GM18868 (cell line): Measurements from ENCODE around the gene PTK7.
"Not testable (repeated sequence)": the region's sequence is repeated elsewhere in the genome, so short reads cannot be mapped to it uniquely, and the experiment has no call there.

Experiments
- ATAC-seq: cut with Tn5 transposase; IDR thresholded peaks from one replicate; pipeline ENCODE4 v1.9.1; 2021; ENCODE audit warnings: mild to moderate bottlenecking, moderate library complexity; ENCODE audit not compliant: unreplicated experiment

The PTK7 gene

GRCh38 chr6:43113431-43114260 lies 37.5 kb downstream of the PTK7 start:
- ATAC-seq, result no peak

GRCh38 chr6:43115365-43115764 lies 39.3 kb downstream of the PTK7 start:
- ATAC-seq, result no peak

- not testable (repeated sequence) for ATAC-seq
These were observed 41.4 kb downstream of the PTK7 start for GRCh38 chr6:43117466-43117865.

- ATAC-seq, result no peak
These were observed 43.4 kb downstream of the PTK7 start for GRCh38 chr6:43119482-43119881.

GRCh38 chr6:43120101-43120763 lies 44.1 kb downstream of the PTK7 start:
- no peak for ATAC-seq

- no peak for ATAC-seq
These were observed 45.1 kb downstream of the PTK7 start for GRCh38 chr6:43120944-43121913.

- no peak for ATAC-seq
These were observed 46.0 kb downstream of the PTK7 start for GRCh38 chr6:43122146-43122545.

- no peak for ATAC-seq
These were observed 47.6 kb downstream of the PTK7 start for GRCh38 chr6:43123461-43124314.

GRCh38 chr6:43124481-43124880 lies 48.4 kb downstream of the PTK7 start:
- ATAC-seq, result no peak

- no peak for ATAC-seq
These were observed 49.0 kb downstream of the PTK7 start for GRCh38 chr6:43125119-43125518.

- no peak for ATAC-seq
These were observed 49.4 kb downstream of the PTK7 start for GRCh38 chr6:43125555-43125954.

- no peak for ATAC-seq
These were observed 51.1 kb downstream of the PTK7 start for GRCh38 chr6:43127180-43127579.

GRCh38 chr6:43127877-43128276 lies 51.8 kb downstream of the PTK7 start:
- no peak for ATAC-seq

GRCh38 chr6:43128926-43129325 lies 52.8 kb downstream of the PTK7 start:
- no peak for ATAC-seq

GRCh38 chr6:43129434-43130194 lies 53.5 kb downstream of the PTK7 start:
- ATAC-seq, result no peak

- no peak for ATAC-seq
These were observed 54.3 kb downstream of the PTK7 start for GRCh38 chr6:43130429-43130828.

- not testable (repeated sequence) for ATAC-seq
These were observed 55.3 kb downstream of the PTK7 start for GRCh38 chr6:43131379-43131778.

- no peak for ATAC-seq
These were observed 62.2 kb downstream of the PTK7 start for GRCh38 chr6:43138267-43138666.

GRCh38 chr6:43139973-43140372 lies 63.9 kb downstream of the PTK7 start:
- ATAC-seq, result not testable (repeated sequence)

GRCh38 chr6:43141644-43142043 lies 65.5 kb downstream of the PTK7 start:
- ATAC-seq, result no peak
